Anterior cingulate cortex (tissue), 58 donors: ENCODE results near the gene GABRR3.

Experiments used
- DNase-seq, 58 donors: peaks; one replicate each; lab custom pipeline; 2025; lab: John Stamatoyannopoulos, UW

GABRR3 gene

GRCh38 chr3:98035208-98035607 is at the start of gene GABRR3:
Gene GABRR3, minus strand, starts transcription at chr3:98035315. Its CDS starts 328 bp downstream, at chr3:98034987.
- no peak for DNase-seq

GRCh38 chr3:98073486-98073885 is 38.4 kb upstream of the GABRR3 start:
- no peak for DNase-seq

- DNase-seq, result no peak
Observed at GRCh38 chr3:98070840-98071239, 35.7 kb upstream of the GABRR3 start.

GRCh38 chr3:98068824-98069223 is 33.7 kb upstream of the GABRR3 start:
- no peak for DNase-seq

- DNase-seq, result no peak
Observed at GRCh38 chr3:98058244-98058960, 23.3 kb upstream of the GABRR3 start.

GRCh38 chr3:98057631-98058030 is 22.5 kb upstream of the GABRR3 start:
- DNase-seq, result no peak

- DNase-seq, result peak in 1 of 58 donors; percentile 3
Observed at GRCh38 chr3:98056035-98056434, 20.9 kb upstream of the GABRR3 start.

- no peak for DNase-seq
Observed at GRCh38 chr3:98049271-98049670, 14.2 kb upstream of the GABRR3 start.

- DNase-seq, result no peak
Observed at GRCh38 chr3:98048586-98048985, 13.5 kb upstream of the GABRR3 start.

- no peak for DNase-seq
Observed at GRCh38 chr3:98041350-98041749, 6.2 kb upstream of the GABRR3 start.

GRCh38 chr3:98039322-98040024 is 4.4 kb upstream of the GABRR3 start:
- peak in 54 of 58 donors; percentile 4 to 88 (median 54) for DNase-seq

- DNase-seq, result no peak
Observed at GRCh38 chr3:98038876-98039275, 3.8 kb upstream of the GABRR3 start.

- no peak for DNase-seq
Observed at GRCh38 chr3:98038286-98038685, 3.2 kb upstream of the GABRR3 start.

GRCh38 chr3:98034486-98034885 is 629 bp downstream of the GABRR3 start:
- no peak for DNase-seq

- DNase-seq, result no peak
Observed at GRCh38 chr3:98034036-98034435, 1.1 kb downstream of the GABRR3 start.

GRCh38 chr3:98032904-98033303 is 2.2 kb downstream of the GABRR3 start:
- no peak for DNase-seq

GRCh38 chr3:98032265-98032664 is 2.9 kb downstream of the GABRR3 start:
- no peak for DNase-seq

- no peak for DNase-seq
Observed at GRCh38 chr3:98029083-98029482, 6.0 kb downstream of the GABRR3 start.

GRCh38 chr3:98027085-98027446 is 8.0 kb downstream of the GABRR3 start:
- no peak for DNase-seq

GRCh38 chr3:98026425-98027084 is 8.6 kb downstream of the GABRR3 start:
- DNase-seq, result no peak

GRCh38 chr3:98025392-98025945 is 9.6 kb downstream of the GABRR3 start:
- DNase-seq, result no peak
